ENCODE measurements around the gene HOXA3.

Gene HOXA3

DNA sequence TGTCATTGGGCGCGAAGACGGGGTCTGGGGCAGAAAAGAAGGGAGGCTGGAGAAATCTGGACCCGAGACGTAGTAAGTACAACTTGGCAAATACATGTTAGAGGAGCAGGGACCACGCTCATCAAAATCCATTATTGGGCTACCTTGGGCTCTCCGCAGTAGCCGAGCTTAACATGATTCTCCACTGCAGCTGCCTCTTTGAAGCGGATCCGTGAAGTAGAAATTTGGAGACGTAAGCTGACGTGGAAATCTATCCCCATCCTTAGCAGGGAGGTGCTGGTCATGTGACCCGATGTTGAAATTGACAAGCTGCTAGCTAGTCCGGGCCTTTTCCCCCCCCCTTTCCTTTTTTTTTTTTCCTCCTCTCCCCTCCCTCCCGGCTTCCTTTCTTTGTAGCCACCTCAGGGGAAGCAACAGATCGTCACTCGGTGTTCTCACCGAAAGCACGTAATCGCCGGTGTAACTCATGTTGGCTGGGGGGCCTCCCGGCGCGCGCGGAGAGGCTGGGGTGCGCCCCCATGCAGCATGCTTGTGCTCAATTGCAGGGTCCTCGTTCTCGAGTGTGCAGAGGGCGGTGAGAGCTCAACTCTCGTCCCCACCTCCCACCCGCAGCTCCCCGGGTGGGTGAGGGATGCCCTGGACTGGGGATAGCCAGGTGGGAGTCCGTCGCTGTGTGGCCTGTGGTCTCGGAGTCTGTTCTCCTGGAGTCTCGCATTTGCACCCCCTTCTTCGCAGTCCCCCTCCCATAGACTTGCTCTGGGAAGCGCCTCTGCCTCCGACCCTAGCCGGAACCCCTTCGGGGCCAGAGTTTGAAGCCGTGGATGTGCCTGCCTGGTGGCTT is 32.9 kb upstream of the HOXA3 start, which contains the start of gene HOXA11:
Gene HOXA11, minus strand, starts transcription at position 220 of the 841 bp plus-strand sequence. Its CDS starts 88 bp downstream, at position 132.
- Mint-ChIP-seq H3K4me1 (ENCODE audit: low read depth) (peaks cover 24% of the 10 kb centered on the region), H3K27ac (peak within 1 kb of the TSS; percentile 75), H3K36me3 (ENCODE audit: low read depth) (peaks cover 9% of the 10 kb centered on the region), H3K4me3 (peak within 1 kb of the TSS; percentile 69), H3K27me3 (ENCODE audit: low read depth) (peaks cover 89% of the 10 kb centered on the region), H3K9me3 (peaks cover 3% of the 10 kb centered on the region)
- DNase-seq (ENCODE audit: low spot score): no peak

- H3K4me3 Mint-ChIP-seq: peak overlapping the region; percentile 55
- peak overlapping the region; percentile 74 for H3K27ac Mint-ChIP-seq
- no peak for DNase-seq (ENCODE audit: low spot score)
- H3K9me3 Mint-ChIP-seq: peaks cover 3% of the 10 kb centered on the region
- peaks cover 9% of the 10 kb centered on the region for H3K36me3 Mint-ChIP-seq (ENCODE audit: low read depth)
- peaks cover 28% of the 10 kb centered on the region for H3K4me1 Mint-ChIP-seq (ENCODE audit: low read depth)
- peaks cover 88% of the 10 kb centered on the region for H3K27me3 Mint-ChIP-seq (ENCODE audit: low read depth)
These were observed 32.1 kb upstream of the HOXA3 start for GRCh38 chr7:27184337-27185012.

GRCh38 chr7:27183682-27184336 is 31.4 kb upstream of the HOXA3 start:
- H3K4me3 Mint-ChIP-seq: peak overlapping the region; percentile 5
- H3K36me3 Mint-ChIP-seq (ENCODE audit: low read depth): peaks cover 9% of the 10 kb centered on the region
- peaks cover 3% of the 10 kb centered on the region for H3K9me3 Mint-ChIP-seq
- peaks cover 30% of the 10 kb centered on the region for H3K4me1 Mint-ChIP-seq (ENCODE audit: low read depth)
- no peak for DNase-seq (ENCODE audit: low spot score)
- H3K27me3 Mint-ChIP-seq (ENCODE audit: low read depth): peaks cover 87% of the 10 kb centered on the region
- H3K27ac Mint-ChIP-seq: peak overlapping the region; percentile 63

- Mint-ChIP-seq H3K4me1 (ENCODE audit: low read depth) (peaks cover 23% of the 10 kb centered on the region), H3K27ac (no peak overlapping the region), H3K4me3 (no peak overlapping the region), H3K27me3 (ENCODE audit: low read depth) (peaks cover 86% of the 10 kb centered on the region), H3K9me3 (peaks cover 3% of the 10 kb centered on the region), H3K36me3 (ENCODE audit: low read depth) (peaks cover 3% of the 10 kb centered on the region)
- no peak for DNase-seq (ENCODE audit: low spot score)
These were observed 30.7 kb upstream of the HOXA3 start for GRCh38 chr7:27182861-27183681.

- Mint-ChIP-seq H3K36me3 (ENCODE audit: low read depth) (peaks cover 2% of the 10 kb centered on the region), H3K27me3 (ENCODE audit: low read depth) (peaks cover 86% of the 10 kb centered on the region), H3K4me1 (ENCODE audit: low read depth) (peaks cover 20% of the 10 kb centered on the region), H3K4me3 (no peak overlapping the region), H3K27ac (no peak overlapping the region), H3K9me3 (peaks cover 3% of the 10 kb centered on the region)
- DNase-seq (ENCODE audit: low spot score): no peak
These were observed 30.0 kb upstream of the HOXA3 start for GRCh38 chr7:27182285-27182841.

DNA sequence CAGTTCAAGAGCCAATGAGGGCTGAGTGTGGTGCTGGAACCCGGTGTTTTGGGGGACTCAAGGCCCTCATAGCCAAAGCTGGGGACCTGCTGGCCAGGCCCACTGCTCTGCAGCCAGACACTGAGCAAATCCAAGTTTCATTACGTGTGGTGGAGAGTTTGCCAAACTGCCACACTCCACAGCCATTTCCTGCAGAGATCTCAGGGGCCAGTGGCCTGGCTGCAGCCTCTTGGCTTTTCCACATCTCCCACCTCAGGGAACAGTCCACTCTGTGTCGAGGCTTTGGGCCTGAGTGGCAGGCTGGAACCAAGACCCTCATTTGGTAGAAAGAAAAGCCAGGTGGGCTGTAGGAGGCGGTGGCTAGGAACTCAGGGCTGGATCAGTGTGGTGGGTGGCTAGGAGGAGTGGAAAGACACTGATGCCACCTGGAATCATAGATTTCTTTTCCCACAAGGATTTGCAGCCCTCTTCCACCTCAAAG is 29.5 kb upstream of the HOXA3 start:
- H3K36me3 Mint-ChIP-seq (ENCODE audit: low read depth): peaks cover 2% of the 10 kb centered on the region
- H3K4me3 Mint-ChIP-seq: no peak overlapping the region
- peaks cover 19% of the 10 kb centered on the region for H3K4me1 Mint-ChIP-seq (ENCODE audit: low read depth)
- no peak for DNase-seq (ENCODE audit: low spot score)
- H3K27ac Mint-ChIP-seq: no peak overlapping the region
- peaks cover 3% of the 10 kb centered on the region for H3K9me3 Mint-ChIP-seq
- peaks cover 81% of the 10 kb centered on the region for H3K27me3 Mint-ChIP-seq (ENCODE audit: low read depth)

DNA sequence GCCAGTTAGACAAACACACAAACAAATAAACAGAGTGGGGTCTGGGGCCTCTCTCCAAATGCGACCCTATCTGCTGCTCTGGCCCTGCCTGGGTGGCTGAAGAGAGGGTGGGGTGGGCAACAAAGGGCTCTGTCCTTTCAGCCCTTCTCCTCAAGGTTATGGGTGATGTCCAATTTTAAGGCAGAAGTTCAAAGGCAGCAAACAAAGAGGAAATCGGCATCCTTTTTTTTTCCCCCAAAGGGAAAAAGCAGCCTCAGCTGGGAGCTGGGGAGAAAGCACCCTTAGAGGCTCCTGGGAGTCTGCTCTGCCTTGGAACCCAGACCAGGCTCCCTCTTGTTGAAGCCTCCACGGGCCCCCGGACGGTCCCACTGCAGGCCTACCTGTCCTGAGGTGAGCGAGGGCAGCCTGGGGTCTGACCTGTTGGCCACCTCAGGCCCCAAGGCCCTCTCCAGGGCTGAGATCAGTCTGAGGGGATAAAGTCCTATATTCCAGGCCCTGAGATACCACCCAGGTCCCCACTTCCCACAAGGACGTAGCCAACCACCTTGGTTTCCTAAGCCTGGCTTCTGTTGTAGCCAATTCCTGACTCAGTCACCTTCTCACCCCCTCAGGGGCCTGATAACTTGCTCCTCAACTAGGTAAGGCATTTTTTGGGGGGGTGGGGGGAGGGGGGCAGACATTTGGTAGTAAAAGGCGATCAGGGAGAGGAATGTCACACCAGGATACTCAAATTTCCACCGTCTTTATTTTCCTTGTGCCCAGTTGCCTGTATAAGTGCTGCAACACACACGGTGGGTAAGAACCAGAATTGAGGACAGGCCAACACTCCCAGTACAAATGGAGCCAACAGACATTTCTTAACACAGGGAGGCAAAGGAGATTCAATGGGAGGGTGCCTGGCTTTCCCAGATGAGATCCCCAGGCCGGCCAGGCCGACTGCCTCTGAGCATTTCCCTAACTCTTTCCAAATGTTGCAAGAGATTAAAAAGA is 28.3 kb upstream of the HOXA3 start:
- no peak for DNase-seq (ENCODE audit: low spot score)
- H3K27ac Mint-ChIP-seq: no peak overlapping the region
- peaks cover 2% of the 10 kb centered on the region for H3K36me3 Mint-ChIP-seq (ENCODE audit: low read depth)
- H3K4me1 Mint-ChIP-seq (ENCODE audit: low read depth): peaks cover 16% of the 10 kb centered on the region
- no peak overlapping the region for H3K4me3 Mint-ChIP-seq
- peaks cover under 1% of the 10 kb centered on the region for H3K9me3 Mint-ChIP-seq
- peaks cover 77% of the 10 kb centered on the region for H3K27me3 Mint-ChIP-seq (ENCODE audit: low read depth)

GRCh38 chr7:27179503-27180430 is 27.4 kb upstream of the HOXA3 start:
- peak overlapping the region; percentile 29 for H3K4me3 Mint-ChIP-seq

DNA sequence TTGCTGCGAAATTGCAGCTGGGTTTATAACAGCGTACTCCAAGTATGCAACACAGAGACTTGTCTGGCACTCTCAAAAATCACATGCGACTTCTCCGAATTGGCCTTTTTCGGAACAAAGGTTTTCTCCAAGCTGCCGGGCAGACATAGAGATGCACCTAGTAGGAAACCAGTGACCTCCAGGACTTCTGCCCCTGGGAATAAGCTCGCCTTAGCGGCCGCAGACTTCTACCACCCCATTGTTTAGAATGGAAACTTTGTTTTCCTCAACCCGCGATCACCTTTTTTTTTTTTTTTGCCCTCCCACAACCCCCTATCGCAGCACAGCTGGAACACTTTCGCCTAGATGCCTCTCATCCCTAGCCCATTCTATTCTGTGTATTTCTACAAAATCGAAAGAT is 26.6 kb upstream of the HOXA3 start:
- Mint-ChIP-seq H3K9me3 (no peaks in the 10 kb centered on the region), H3K4me3 (no peak overlapping the region), H3K4me1 (ENCODE audit: low read depth) (peaks cover 6% of the 10 kb centered on the region), H3K27me3 (ENCODE audit: low read depth) (peaks cover 78% of the 10 kb centered on the region), H3K27ac (no peak overlapping the region), H3K36me3 (ENCODE audit: low read depth) (peaks cover 2% of the 10 kb centered on the region)
- no peak for DNase-seq (ENCODE audit: low spot score)

More at GRCh38 chr7:27179503-27180430, 27.4 kb upstream of the HOXA3 start:
- peak; percentile 33 for DNase-seq (ENCODE audit: low spot score)
- peaks cover 2% of the 10 kb centered on the region for H3K36me3 Mint-ChIP-seq (ENCODE audit: low read depth)
- H3K27ac Mint-ChIP-seq: no peak overlapping the region
- peaks cover 77% of the 10 kb centered on the region for H3K27me3 Mint-ChIP-seq (ENCODE audit: low read depth)
- peaks cover 8% of the 10 kb centered on the region for H3K4me1 Mint-ChIP-seq (ENCODE audit: low read depth)
- no peaks in the 10 kb centered on the region for H3K9me3 Mint-ChIP-seq

- Mint-ChIP-seq H3K9me3 (no peaks in the 10 kb centered on the region), H3K36me3 (ENCODE audit: low read depth) (peaks cover 2% of the 10 kb centered on the region), H3K27me3 (ENCODE audit: low read depth) (peaks cover 72% of the 10 kb centered on the region), H3K4me1 (ENCODE audit: low read depth) (peaks cover 6% of the 10 kb centered on the region), H3K27ac (no peak overlapping the region), H3K4me3 (no peak overlapping the region)
- DNase-seq (ENCODE audit: low spot score): no peak
These were observed 26.0 kb upstream of the HOXA3 start for GRCh38 chr7:27178366-27178765.

GRCh38 chr7:27177795-27178320 is 25.5 kb upstream of the HOXA3 start:
- H3K4me1 Mint-ChIP-seq (ENCODE audit: low read depth): peaks cover 6% of the 10 kb centered on the region
- peaks cover 2% of the 10 kb centered on the region for H3K36me3 Mint-ChIP-seq (ENCODE audit: low read depth)
- H3K4me3 Mint-ChIP-seq: no peak overlapping the region
- no peaks in the 10 kb centered on the region for H3K9me3 Mint-ChIP-seq
- no peak for DNase-seq (ENCODE audit: low spot score)
- H3K27ac Mint-ChIP-seq: no peak overlapping the region
- H3K27me3 Mint-ChIP-seq (ENCODE audit: low read depth): peaks cover 68% of the 10 kb centered on the region
